Forelimb muscle (tissue), 1 donor: ENCODE measurements around the gene CFAP206. TPM values are rescaled to one million over a fixed set of nuclear protein-coding genes. Genes with fewer than 3 reads are reported as not detected.

Source experiments
- polyA plus RNA-seq: library from polyadenylated mRNA; unstranded; fragments of 120-200 nt; gene quantifications from one replicate; pipeline ENCODE4 v1.2.1, GENCODE V29; 2013; ENCODE audit not compliant: insufficient read length

Gene CFAP206
- polyA plus RNA-seq, 1 donor, result 0.27 TPM

Other genes with a start within 250 kb of the CFAP206 start
- 11.5 TPM for gene SMIM8, start 85.4 kb upstream of the CFAP206 start, polyA plus RNA-seq
- not detected for gene GJB7, start 78.7 kb upstream of the CFAP206 start, polyA plus RNA-seq
- gene C6orf163, start 63.2 kb upstream of the CFAP206 start, polyA plus RNA-seq, result 2.2 TPM
- gene SLC35A1, start 65.0 kb downstream of the CFAP206 start, polyA plus RNA-seq, result 17.4 TPM
- gene RARS2, start 182.0 kb downstream of the CFAP206 start, polyA plus RNA-seq, result 39.9 TPM
- gene ORC3, start 182.2 kb downstream of the CFAP206 start, polyA plus RNA-seq, result 23.3 TPM